Colonic mucosa (tissue), 4 donors: ENCODE results near the gene RIMBP2. TPM values are rescaled to one million over a fixed set of nuclear protein-coding genes. Genes with fewer than 3 reads are reported as not detected.

Experiments used
- DNase-seq: peaks from one replicate; pipeline ENCODE4 v3.0.0-alpha.2; 2020
- H3K27ac ChIP-seq: fragments of 200-600 bp; one replicate; pipeline ENCODE4 v1.8.0; 2021
- H3K27me3 ChIP-seq: fragments of 200-600 bp; one replicate; pipeline ENCODE4 v1.8.0; 2021
- H3K36me3 ChIP-seq: fragments of 200-600 bp; one replicate; pipeline ENCODE4 v1.8.0; 2021
- H3K4me1 ChIP-seq: fragments of 200-600 bp; one replicate; pipeline ENCODE4 v1.8.0; 2021; ENCODE audit warnings: mild to moderate bottlenecking
- H3K4me3 ChIP-seq: fragments of 200-600 bp; one replicate; pipeline ENCODE4 v1.8.0; 2021
- H3K9ac ChIP-seq, 2 donors: one replicate each; pipeline ENCODE4 v1.7.0; 2013; ENCODE audit warnings: control low read depth in 2 of 2, low read depth in 2 of 2, low read length in 2 of 2
- H3K9me3 ChIP-seq: fragments of 200-600 bp; one replicate; pipeline ENCODE4 v1.8.0; 2021
- intact Hi-C: fragments of 100-400 bp; cut with DNase I; formaldehyde crosslinking; loops from one replicate; pipeline ENCODE4 v1.14.1; 2022
- total RNA-seq, 2 donors: library from RNA; stranded (reverse); fragmentation: NEBNext Ultra II Directional in 1 of 2; extraction: Animal tissue kit (Norgen Biotek cat#: 25700) in 1 of 2; gene quantifications; one replicate each; pipeline ENCODE4 v1.2.1, GENCODE V29; 2021
- TF ChIP-seq, protein P1 (sequence below): fragments of 200-600 bp; IDR thresholded peaks from one replicate; pipeline ENCODE4 v1.8.0; 2022; ENCODE audit warnings: antibody characterized with exemption, mild to moderate bottlenecking
- donor health status: healthy.
- donor health status: DM: no; HTN: no; CAD: no.
- donor health status: DM: no; HTN: no; CAD: no.

RIMBP2 gene
- total RNA-seq, 2 donors from 2014 or later, result 4.8 to 5.6 TPM

DNA sequence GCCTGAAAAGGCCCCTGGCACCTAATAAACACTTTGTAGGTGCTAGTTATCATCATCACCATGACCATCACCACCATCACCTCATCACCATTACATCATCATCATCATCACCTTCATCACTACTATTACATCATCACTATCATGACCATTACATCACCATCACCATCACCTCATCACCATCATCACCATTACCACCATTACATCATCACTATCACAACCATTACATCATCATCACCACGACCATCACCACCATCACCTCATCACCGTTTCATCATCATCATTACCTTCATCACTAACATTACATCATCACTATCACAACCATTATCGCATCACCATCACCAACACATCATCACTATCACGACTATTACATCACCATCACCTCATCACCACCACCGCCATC lies 132.8 kb downstream of the RIMBP2 start:
- TF ChIP-seq, protein P1, sequence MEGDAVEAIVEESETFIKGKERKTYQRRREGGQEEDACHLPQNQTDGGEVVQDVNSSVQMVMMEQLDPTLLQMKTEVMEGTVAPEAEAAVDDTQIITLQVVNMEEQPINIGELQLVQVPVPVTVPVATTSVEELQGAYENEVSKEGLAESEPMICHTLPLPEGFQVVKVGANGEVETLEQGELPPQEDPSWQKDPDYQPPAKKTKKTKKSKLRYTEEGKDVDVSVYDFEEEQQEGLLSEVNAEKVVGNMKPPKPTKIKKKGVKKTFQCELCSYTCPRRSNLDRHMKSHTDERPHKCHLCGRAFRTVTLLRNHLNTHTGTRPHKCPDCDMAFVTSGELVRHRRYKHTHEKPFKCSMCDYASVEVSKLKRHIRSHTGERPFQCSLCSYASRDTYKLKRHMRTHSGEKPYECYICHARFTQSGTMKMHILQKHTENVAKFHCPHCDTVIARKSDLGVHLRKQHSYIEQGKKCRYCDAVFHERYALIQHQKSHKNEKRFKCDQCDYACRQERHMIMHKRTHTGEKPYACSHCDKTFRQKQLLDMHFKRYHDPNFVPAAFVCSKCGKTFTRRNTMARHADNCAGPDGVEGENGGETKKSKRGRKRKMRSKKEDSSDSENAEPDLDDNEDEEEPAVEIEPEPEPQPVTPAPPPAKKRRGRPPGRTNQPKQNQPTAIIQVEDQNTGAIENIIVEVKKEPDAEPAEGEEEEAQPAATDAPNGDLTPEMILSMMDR, result no peak
- intact Hi-C loops, result no loop called here
- H3K27ac ChIP-seq, result no peak overlapping the region
- H3K9ac ChIP-seq, result no peak overlapping the region
- no peaks in the 10 kb centered on the region for H3K9me3 ChIP-seq
- no peaks in the 10 kb centered on the region for H3K36me3 ChIP-seq
- H3K4me3 ChIP-seq, result no peak overlapping the region
- H3K27me3 ChIP-seq, result no peaks in the 10 kb centered on the region
- no peak for DNase-seq
- H3K4me1 ChIP-seq, result no peaks in the 10 kb centered on the region

DNA sequence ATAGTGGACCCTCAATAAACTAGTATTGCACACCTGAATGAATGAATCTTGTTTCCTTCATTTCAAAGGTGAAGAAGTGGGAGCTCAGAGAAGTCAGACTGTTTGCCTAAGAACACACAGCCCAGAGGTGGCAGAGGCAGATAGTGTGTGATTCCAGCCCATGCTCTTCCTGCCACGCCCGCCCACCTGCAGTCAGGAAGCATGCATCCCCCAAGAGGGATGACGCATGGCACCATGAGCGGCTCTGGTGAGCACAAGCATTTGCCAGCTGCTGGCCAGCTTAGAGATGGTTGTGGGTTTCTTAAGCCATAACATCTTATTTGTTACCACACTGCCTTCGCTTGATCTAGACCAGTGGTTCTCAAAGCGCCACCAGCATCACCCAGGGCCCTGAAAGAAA lies 133.8 kb downstream of the RIMBP2 start:
- TF ChIP-seq, protein P1, result no peak
- no peaks in the 10 kb centered on the region for H3K9me3 ChIP-seq
- H3K4me1 ChIP-seq, result no peaks in the 10 kb centered on the region
- no peak for DNase-seq
- intact Hi-C loops, result no loop called here
- no peak overlapping the region for H3K27ac ChIP-seq
- no peak overlapping the region for H3K4me3 ChIP-seq
- no peaks in the 10 kb centered on the region for H3K27me3 ChIP-seq
- H3K9ac ChIP-seq, result no peak overlapping the region
- H3K36me3 ChIP-seq, result no peaks in the 10 kb centered on the region

DNA sequence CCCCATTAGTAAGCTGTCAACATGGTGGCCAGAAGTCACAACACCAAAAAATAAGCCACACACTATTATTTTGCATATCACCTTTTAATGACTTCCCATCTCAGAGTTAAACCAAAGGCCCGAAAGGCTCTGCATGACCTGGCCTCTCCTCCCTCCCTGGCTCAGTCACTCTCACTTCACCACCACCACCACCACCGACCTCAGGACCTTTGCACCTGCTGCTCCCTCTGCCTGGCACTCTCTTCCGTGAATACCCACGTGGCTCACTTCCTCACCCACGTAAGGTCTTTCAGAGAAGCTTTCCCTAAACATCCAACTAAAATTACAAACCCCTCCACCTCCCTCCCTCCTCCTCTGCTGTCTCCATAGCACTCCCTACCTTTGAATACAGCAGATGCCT lies 134.3 kb downstream of the RIMBP2 start:
- Histone ChIP-seq H3K36me3 (no peaks in the 10 kb centered on the region), H3K9ac (no peak overlapping the region), H3K9me3 (no peaks in the 10 kb centered on the region), H3K4me3 (no peak overlapping the region), H3K27me3 (no peaks in the 10 kb centered on the region), H3K27ac (no peak overlapping the region), H3K4me1 (no peaks in the 10 kb centered on the region)
- no peak for DNase-seq
- TF ChIP-seq, protein P1, result no peak
- intact Hi-C loops, result no loop called here

DNA sequence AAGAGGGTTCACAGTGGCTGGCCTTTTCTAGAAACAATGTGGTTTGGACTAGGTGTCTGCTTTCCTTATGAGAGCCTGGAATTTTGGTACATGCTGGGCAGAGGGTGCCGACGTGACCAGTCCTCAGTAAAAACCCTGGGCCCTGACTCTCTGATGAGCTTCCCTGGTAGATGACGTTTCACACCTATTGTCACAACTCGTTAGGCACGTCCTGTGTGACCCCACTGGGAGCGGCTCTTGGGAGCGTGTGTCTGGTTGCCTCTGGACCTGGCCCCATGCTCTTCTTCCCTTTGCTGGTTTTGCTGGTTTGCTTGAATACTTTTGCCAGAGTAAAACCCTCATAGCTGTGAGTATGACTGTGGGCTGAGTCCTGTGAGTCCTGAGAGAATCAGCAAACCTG lies 136.9 kb downstream of the RIMBP2 start:
- Histone ChIP-seq H3K27me3 (no peaks in the 10 kb centered on the region), H3K4me1 (no peaks in the 10 kb centered on the region), H3K4me3 (no peak overlapping the region), H3K27ac (no peak overlapping the region), H3K9me3 (no peaks in the 10 kb centered on the region), H3K36me3 (no peaks in the 10 kb centered on the region), H3K9ac (no peak overlapping the region)
- no peak for DNase-seq
- intact Hi-C loops, result no loop called here
- TF ChIP-seq, protein P1, result no peak

DNA sequence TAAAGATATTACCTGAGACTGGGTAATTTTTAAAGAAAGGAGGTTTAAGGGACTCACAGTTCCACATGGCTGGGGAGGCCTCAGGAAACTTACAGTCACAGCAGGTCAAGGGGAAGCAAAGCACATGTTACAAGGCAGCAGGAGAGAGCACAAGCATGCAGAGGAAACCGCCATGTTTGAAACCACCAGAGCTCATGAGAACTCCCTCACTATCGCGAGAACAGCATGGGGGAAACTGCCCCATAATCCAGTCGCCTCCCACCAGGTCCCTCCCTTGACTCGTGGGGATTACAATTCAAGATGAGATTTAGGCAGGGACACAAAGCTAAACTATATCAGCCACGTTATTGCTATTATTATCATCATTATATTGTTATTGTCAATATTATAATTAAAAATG lies 138.7 kb downstream of the RIMBP2 start:
- Histone ChIP-seq H3K9ac (no peak overlapping the region), H3K36me3 (no peaks in the 10 kb centered on the region), H3K27me3 (no peaks in the 10 kb centered on the region), H3K4me3 (no peak overlapping the region), H3K9me3 (no peaks in the 10 kb centered on the region), H3K27ac (no peak overlapping the region), H3K4me1 (no peaks in the 10 kb centered on the region)
- intact Hi-C loops, result no loop called here
- TF ChIP-seq, protein P1, result no peak
- DNase-seq, result no peak

DNA sequence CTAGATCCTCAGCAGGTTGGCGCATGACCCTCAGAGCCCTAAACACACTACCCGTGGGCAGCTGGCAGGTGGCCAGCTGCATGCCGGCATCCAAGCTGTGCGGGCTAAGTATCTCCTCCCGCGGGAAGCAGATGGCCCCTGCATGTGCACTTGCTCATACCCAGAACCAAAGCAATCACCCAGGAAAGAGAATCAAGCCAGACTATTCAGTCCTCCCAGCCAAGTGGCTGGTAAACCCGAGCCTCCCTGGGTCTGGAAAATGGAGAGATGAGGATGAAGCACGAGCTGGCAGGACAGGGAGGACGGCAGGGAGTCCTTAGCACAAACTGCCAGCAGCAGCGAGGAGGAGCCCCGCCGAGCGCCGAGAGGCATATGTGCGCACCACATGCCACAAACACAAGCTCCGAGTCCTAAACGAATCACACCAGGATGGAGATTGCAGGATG lies 139.7 kb downstream of the RIMBP2 start:
- TF ChIP-seq, protein P1, result no peak
- no peaks in the 10 kb centered on the region for H3K27me3 ChIP-seq
- no peaks in the 10 kb centered on the region for H3K4me1 ChIP-seq
- intact Hi-C loops, result no loop called here
- no peak overlapping the region for H3K27ac ChIP-seq
- no peak for DNase-seq
- H3K36me3 ChIP-seq, result no peaks in the 10 kb centered on the region
- no peak overlapping the region for H3K9ac ChIP-seq
- no peaks in the 10 kb centered on the region for H3K9me3 ChIP-seq
- H3K4me3 ChIP-seq, result no peak overlapping the region
